ENCODE results near the gene PALM3.

DNA sequence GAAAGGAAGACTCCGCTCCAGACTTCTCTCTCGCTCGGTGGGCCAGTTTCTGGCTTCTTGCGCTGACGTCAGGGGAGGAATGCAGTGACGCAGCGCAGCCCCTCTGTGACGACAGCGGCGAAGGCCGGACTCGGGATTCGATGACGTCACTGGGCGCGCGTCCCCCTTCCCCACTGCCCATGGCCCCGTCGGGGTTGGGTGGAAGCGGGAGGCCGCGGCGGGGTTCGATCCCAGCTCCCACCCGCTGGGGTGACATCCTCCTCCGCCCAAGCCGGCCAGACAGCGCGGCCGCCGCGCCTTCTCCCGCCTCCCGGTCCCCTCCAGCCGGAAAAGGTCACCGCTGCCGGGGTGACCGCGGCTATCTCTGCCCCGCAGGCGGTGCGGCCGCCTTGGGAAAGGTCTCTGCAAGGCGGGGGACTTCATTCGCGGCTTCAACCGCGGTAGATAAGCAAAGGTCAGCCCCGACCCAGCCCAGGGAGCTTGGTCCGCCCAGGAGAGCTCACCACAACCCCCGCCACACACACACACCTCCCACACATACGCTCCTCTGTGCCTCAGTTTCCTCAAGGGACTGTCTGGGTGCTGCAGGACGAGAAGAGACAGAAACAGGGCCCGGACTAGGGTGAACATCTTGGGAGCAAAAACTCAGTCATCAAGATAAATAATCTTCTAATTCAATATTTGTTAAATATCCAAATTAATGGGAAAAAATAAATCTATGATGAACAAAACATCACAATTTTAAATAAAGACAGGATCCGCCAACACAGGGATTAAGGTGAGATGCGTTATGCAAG, 54.9 kb downstream of the PALM3 start:
- TF ChIP-seq, protein P1, sequence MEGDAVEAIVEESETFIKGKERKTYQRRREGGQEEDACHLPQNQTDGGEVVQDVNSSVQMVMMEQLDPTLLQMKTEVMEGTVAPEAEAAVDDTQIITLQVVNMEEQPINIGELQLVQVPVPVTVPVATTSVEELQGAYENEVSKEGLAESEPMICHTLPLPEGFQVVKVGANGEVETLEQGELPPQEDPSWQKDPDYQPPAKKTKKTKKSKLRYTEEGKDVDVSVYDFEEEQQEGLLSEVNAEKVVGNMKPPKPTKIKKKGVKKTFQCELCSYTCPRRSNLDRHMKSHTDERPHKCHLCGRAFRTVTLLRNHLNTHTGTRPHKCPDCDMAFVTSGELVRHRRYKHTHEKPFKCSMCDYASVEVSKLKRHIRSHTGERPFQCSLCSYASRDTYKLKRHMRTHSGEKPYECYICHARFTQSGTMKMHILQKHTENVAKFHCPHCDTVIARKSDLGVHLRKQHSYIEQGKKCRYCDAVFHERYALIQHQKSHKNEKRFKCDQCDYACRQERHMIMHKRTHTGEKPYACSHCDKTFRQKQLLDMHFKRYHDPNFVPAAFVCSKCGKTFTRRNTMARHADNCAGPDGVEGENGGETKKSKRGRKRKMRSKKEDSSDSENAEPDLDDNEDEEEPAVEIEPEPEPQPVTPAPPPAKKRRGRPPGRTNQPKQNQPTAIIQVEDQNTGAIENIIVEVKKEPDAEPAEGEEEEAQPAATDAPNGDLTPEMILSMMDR (conservative IDR thresholded peaks at IDR 0.05; ENCODE audit: low read length), result no peak
- TF ChIP-seq EZH2phosphoT487 (IDR thresholded peaks at IDR 0.05; ENCODE audit: borderline replicate concordance, low read depth, low read length), result no peak

Data from OCI-LY7 (cell line).